Neutrophil (primary cell): ENCODE data around the gene CHST11.

Experiments
- H3K27ac ChIP-seq: fragments of 200-600 bp; sonication (generic); 2 replicates; pipeline ENCODE4 v1.5.1; 2016; ENCODE audit warnings: mild to moderate bottlenecking, moderate library complexity
- H3K27me3 ChIP-seq: fragments of 200-600 bp; sonication (generic); 2 replicates; pipeline ENCODE4 v1.6.0; 2016; ENCODE audit warnings: mild to moderate bottlenecking
- H3K36me3 ChIP-seq: fragments of 200-600 bp; sonication (generic); 2 replicates; pipeline ENCODE4 v1.5.1; 2017
- H3K4me1 ChIP-seq, 2 experiments: fragments of 200-600 bp in 1 of 2; sonication (generic) in 1 of 2; 1 replicate in 1 of 2; 2 replicates in 1 of 2; pipeline versions ENCODE4 v1.5.1 to v1.6.1; 2013 to 2016; ENCODE audit warnings: low read depth in 1 of 2, low read length in 1 of 2, mild to moderate bottlenecking in 1 of 2, moderate library complexity in 1 of 2; ENCODE audit not compliant: control insufficient read depth in 1 of 2, insufficient read depth in 1 of 2
- H3K4me3 ChIP-seq, 2 experiments: fragments of 200-600 bp in 1 of 2; sonication (generic) in 1 of 2; 1 replicate in 1 of 2; 2 replicates in 1 of 2; pipeline ENCODE4 v1.5.1; 2013 to 2016; ENCODE audit warnings: low read depth in 1 of 2, low read length in 1 of 2, mild to moderate bottlenecking in 1 of 2, moderate library complexity in 1 of 2
- H3K9me3 ChIP-seq: fragments of 200-600 bp; sonication (generic); 2 replicates; pipeline ENCODE4 v1.5.1; 2016
- TF ChIP-seq, protein P1 (sequence below): fragments of 200-600 bp; sonication (generic); IDR thresholded peaks from 2 replicates; pipeline ENCODE4 v1.5.1; 2016; ENCODE audit warnings: antibody characterized with exemption

Gene CHST11

DNA sequence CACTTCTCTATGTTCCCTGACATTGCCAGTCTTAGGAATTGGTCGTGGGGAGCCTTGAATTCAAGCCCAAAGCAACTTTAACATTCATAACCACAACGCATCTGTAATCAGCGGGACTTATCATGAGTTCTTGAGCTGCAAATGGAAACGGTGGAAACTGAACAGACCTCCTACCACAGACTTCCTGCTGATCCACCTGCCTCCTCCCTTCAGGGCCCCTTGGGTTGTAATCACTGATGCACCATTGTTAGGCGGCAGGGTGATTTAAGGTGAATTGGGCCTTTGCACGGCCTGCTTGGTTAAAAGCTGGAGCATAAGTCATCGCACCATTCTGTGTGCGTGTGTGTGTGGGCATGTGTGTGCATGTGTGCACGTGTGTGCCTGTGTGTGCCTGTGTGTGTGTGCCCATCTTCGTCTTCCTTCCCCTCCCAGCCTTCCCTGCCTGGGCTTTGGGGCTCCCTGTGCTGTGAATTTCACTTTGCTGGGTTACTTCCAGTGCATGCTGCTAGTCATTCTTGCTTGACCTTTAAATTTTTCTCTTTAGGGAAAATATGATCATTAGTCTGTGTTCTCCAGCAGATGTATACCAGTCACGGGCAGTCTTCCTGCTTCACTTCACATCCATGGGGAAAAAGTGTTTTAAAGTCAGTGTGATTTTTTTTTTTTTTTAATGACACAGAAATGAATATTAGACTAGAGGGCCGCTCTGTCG is 29.1 kb downstream of the CHST11 start:
- Histone ChIP-seq H3K36me3 (peaks cover 6% of the 10 kb centered on the region), H3K27ac (peak overlapping the region; percentile 33), H3K4me3 (no peak overlapping the region), H3K4me1 (peaks cover 37 to 62% of the 10 kb centered on the region in 2 experiments), H3K9me3 (no peaks in the 10 kb centered on the region), H3K27me3 (no peaks in the 10 kb centered on the region)
- TF ChIP-seq, protein P1, sequence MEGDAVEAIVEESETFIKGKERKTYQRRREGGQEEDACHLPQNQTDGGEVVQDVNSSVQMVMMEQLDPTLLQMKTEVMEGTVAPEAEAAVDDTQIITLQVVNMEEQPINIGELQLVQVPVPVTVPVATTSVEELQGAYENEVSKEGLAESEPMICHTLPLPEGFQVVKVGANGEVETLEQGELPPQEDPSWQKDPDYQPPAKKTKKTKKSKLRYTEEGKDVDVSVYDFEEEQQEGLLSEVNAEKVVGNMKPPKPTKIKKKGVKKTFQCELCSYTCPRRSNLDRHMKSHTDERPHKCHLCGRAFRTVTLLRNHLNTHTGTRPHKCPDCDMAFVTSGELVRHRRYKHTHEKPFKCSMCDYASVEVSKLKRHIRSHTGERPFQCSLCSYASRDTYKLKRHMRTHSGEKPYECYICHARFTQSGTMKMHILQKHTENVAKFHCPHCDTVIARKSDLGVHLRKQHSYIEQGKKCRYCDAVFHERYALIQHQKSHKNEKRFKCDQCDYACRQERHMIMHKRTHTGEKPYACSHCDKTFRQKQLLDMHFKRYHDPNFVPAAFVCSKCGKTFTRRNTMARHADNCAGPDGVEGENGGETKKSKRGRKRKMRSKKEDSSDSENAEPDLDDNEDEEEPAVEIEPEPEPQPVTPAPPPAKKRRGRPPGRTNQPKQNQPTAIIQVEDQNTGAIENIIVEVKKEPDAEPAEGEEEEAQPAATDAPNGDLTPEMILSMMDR, result no peak

DNA sequence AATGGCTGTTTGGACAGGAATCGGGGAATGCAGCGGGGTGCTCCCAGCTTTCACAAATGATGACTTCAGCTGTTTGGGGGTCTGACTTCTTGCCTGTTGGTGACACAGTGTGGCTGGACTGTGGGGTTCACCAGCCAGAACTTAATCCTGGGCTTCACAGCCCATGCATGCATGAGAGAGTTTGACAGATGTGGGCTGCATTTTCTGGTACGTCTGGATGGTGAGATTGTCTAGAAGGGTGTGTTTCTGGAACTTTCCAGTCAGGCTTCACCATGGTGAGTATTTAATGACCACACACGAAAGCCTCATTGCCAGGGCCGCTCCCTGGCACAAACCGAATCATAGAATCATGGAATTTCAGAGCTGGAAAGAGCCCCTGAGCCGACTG is 29.6 kb downstream of the CHST11 start:
- H3K9me3 ChIP-seq, result no peaks in the 10 kb centered on the region
- H3K27ac ChIP-seq, result no peak overlapping the region
- peaks cover 32 to 60% of the 10 kb centered on the region in 2 experiments for H3K4me1 ChIP-seq
- no peak overlapping the region for H3K4me3 ChIP-seq
- H3K36me3 ChIP-seq, result peaks cover 6% of the 10 kb centered on the region
- no peaks in the 10 kb centered on the region for H3K27me3 ChIP-seq
- TF ChIP-seq, protein P1, result no peak

DNA sequence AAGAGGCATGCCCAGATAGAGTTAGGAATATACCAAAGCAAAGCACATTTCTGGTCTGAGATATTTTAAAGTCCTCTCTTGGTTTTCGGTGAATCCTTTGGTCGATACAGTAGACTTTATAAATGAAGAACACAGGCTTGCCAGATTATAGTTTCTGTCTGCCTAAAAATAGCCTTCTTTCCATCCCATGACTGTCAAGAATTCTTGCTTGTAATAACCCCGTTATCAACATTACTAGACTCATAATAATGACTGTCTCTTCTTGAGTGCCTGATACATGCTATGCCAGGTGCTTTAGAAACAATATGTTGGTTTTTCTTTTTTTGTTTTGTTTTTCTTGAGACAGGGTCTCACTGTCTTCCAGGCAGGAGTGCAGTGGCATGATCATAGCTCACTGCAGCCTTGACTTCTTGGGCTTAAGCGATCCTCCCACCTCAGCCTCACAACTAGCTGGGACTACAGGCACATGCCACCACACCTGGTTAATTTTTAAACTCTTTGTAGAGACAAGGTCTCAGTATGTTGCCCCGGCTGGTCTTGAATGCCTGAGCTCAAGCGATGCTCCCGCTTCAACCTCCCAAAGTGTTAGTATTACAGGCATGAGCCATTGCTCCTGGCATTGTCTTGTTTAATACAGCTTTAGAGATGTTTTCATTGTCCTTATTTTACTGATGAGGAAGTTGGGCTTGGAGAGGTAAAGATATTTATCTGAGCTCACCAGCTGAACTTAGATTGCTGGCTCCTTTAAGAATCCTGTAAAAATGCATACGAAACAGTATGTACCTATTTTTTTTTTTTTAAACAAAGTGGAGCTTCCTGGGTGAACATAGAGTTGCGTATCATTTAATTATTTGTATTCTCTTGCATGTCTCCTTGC is 30.4 kb downstream of the CHST11 start:
- Histone ChIP-seq H3K9me3 (no peaks in the 10 kb centered on the region), H3K4me1 (peaks cover 28 to 58% of the 10 kb centered on the region in 2 experiments), H3K27me3 (no peaks in the 10 kb centered on the region), H3K27ac (peak overlapping the region; percentile 24), H3K4me3 (no peak overlapping the region), H3K36me3 (peaks cover 6% of the 10 kb centered on the region)
- TF ChIP-seq, protein P1, result no peak

DNA sequence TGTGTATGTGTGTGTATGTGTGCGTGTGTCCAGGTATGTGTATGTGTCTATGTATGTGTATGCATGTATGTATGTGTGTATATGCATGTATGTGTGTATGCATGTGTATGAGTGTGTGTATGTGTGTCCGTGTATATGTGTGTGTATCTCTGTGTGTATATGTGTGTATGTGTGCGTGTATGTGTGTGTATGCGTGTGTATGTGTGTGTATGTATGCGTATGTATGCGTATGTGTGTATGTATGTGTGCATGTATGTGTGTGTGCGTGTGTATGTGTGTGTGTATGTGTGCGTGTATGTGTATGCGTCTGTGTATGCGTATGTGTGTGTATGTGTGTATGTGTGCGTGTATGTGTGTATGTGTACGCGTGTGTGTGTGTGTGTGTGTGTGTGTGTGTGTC is 31.6 kb downstream of the CHST11 start:
- no peaks in the 10 kb centered on the region for H3K9me3 ChIP-seq
- H3K27me3 ChIP-seq, result no peaks in the 10 kb centered on the region
- no peak overlapping the region for H3K4me3 ChIP-seq
- peaks cover 28 to 58% of the 10 kb centered on the region in 2 experiments for H3K4me1 ChIP-seq
- TF ChIP-seq, protein P1, result no peak
- H3K36me3 ChIP-seq, result no peaks in the 10 kb centered on the region
- H3K27ac ChIP-seq, result peak overlapping the region; percentile 27

DNA sequence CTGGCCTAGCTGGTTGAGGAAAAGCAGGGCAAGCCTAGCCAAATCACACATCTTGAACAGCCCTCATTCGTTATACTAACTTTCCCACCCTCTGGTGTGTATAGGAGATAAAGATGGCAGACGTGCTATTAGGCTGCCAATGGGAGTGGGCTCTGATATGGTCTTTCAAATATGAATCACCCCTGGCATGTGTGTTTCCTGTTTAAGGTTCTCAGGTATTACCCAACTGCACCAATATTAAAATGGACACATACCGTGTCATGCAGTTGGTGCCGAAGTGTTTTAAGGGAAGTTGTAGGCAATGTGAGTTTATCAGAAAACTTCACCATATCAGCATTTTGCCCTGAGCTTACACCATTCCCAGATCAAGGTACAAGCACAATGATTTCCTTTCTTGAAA is 33.4 kb downstream of the CHST11 start:
- H3K9me3 ChIP-seq, result no peaks in the 10 kb centered on the region
- H3K27me3 ChIP-seq, result no peaks in the 10 kb centered on the region
- H3K36me3 ChIP-seq, result no peaks in the 10 kb centered on the region
- H3K4me3 ChIP-seq, result no peak overlapping the region
- peak overlapping the region; percentile 53 for H3K27ac ChIP-seq
- TF ChIP-seq, protein P1, result no peak
- peaks cover 32 to 63% of the 10 kb centered on the region in 2 experiments for H3K4me1 ChIP-seq
